GM23338 (cell line): ENCODE results near the gene UBAC2.

Source experiments
- CREB1 ChIP-seq: fragments of 250-450 bp; sonication (Bioruptor Pico); IDR thresholded peaks from 2 replicates; pipeline ENCODE4 v1.5.0; 2020; ENCODE audit warnings: low read depth, mild to moderate bottlenecking, moderate library complexity
- EZH2 ChIP-seq: fragments of 200-600 bp; sonication (generic); IDR thresholded peaks from one replicate; pipeline ENCODE4 v1.8.0; 2017; ENCODE audit warnings: antibody characterized with exemption, mild to moderate bottlenecking, low read depth; ENCODE audit not compliant: unreplicated experiment
- EZH2phosphoT487 ChIP-seq: fragments of 200-600 bp; sonication (generic); IDR thresholded peaks from one replicate; pipeline ENCODE4 v1.8.1; 2018; ENCODE audit warnings: antibody characterized with exemption; ENCODE audit not compliant: unreplicated experiment
- JUNB ChIP-seq: IDR thresholded peaks from one replicate; pipeline ENCODE4 v1.6.1; 2016; ENCODE audit warnings: antibody characterized with exemption; ENCODE audit not compliant: unreplicated experiment
- NANOG ChIP-seq: IDR thresholded peaks from 2 replicates; pipeline ENCODE4 v1.6.1; 2016; ENCODE audit warnings: antibody characterized with exemption, borderline replicate concordance
- POLR2AphosphoS5 ChIP-seq: IDR thresholded peaks from 2 replicates; pipeline ENCODE4 v1.6.1; 2016; ENCODE audit warnings: antibody characterized with exemption, low read depth
- REST ChIP-seq: IDR thresholded peaks from one replicate; pipeline ENCODE4 v1.6.1; 2018; ENCODE audit warnings: antibody characterized with exemption; ENCODE audit not compliant: unreplicated experiment
- ZNF114 ChIP-seq: fragments of 250-450 bp; sonication (Bioruptor Pico); IDR thresholded peaks from 2 replicates; pipeline ENCODE4 v1.5.0; 2020; ENCODE audit warnings: mild to moderate bottlenecking, moderate library complexity
- ZNF331 ChIP-seq: fragments of 250-450 bp; sonication (Bioruptor Pico); IDR thresholded peaks from 2 replicates; pipeline ENCODE4 v1.5.0; 2020; ENCODE audit warnings: low read depth, mild to moderate bottlenecking, moderate library complexity
- ZNF462 ChIP-seq: fragments of 250-450 bp; sonication (Bioruptor Pico); IDR thresholded peaks from 2 replicates; pipeline ENCODE4 v1.5.0; 2020; ENCODE audit warnings: mild to moderate bottlenecking, moderate library complexity
- TF ChIP-seq, protein P1 (sequence below), 2 experiments: fragments of 200-600 bp in 1 of 2; sonication (generic) in 1 of 2; conservative IDR thresholded peaks; 2 replicates each; pipeline versions ENCODE4 v1.5.1 to v1.6.1; 2016 to 2017; ENCODE audit warnings: antibody characterized with exemption in 2 of 2, low read depth in 2 of 2, mild to moderate bottlenecking in 2 of 2, moderate library complexity in 1 of 2

DNA sequence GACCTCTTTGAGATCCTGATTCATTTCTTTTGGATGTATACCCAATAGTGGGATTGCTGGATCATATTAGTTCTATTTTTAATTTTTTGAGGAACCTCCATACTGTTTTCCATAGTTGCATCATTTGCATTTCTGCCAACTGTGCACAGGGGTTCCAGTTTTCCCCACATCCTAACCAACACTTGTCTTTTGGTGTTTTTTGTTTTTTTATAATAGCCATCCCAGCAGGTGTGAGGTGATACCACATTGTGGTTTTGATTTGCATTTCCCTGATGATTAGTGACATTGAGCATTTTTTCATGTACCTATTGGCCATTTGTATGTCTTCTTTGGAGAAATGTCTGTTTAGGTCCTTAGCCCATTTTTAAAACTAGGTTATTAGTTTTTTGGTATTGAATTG lies 125.4 kb downstream of the UBAC2 start:
- TF ChIP-seq POLR2AphosphoS5 (no peak), JUNB (no peak), EZH2 (no peak), REST (no peak), CREB1 (CRISPR knock-in tag) (no peak), EZH2phosphoT487 (no peak), NANOG (no peak), ZNF114 (no peak), ZNF462 (CRISPR knock-in tag) (no peak), ZNF331 (CRISPR knock-in tag) (no peak)
- TF ChIP-seq, protein P1, sequence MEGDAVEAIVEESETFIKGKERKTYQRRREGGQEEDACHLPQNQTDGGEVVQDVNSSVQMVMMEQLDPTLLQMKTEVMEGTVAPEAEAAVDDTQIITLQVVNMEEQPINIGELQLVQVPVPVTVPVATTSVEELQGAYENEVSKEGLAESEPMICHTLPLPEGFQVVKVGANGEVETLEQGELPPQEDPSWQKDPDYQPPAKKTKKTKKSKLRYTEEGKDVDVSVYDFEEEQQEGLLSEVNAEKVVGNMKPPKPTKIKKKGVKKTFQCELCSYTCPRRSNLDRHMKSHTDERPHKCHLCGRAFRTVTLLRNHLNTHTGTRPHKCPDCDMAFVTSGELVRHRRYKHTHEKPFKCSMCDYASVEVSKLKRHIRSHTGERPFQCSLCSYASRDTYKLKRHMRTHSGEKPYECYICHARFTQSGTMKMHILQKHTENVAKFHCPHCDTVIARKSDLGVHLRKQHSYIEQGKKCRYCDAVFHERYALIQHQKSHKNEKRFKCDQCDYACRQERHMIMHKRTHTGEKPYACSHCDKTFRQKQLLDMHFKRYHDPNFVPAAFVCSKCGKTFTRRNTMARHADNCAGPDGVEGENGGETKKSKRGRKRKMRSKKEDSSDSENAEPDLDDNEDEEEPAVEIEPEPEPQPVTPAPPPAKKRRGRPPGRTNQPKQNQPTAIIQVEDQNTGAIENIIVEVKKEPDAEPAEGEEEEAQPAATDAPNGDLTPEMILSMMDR (conservative IDR thresholded peaks at IDR 0.05; ENCODE audit: low read depth in 2 of 2), result no peak
